IMR-90 (cell line): ENCODE results near the gene NIPAL4. TPM values are rescaled to one million over a fixed set of nuclear protein-coding genes. Genes with fewer than 3 reads are reported as not detected.

Experiments used
- ATAC-seq: fragments of 200-7000 bp; cut with Tn5 transposase; 2 replicates; pipeline ENCODE4 v1.9.1; 2020; ENCODE audit warnings: low read depth, mild to moderate bottlenecking, moderate library complexity
- BruUV-seq: library from RNA; stranded (reverse); fragments of 400-500 nt; replicated peaks from 2 replicates; lab custom pipeline; 2021; lab: Mats Ljungman, UMichigan
- CTCF ChIA-PET: fragments of 300-600 bp; formaldehyde crosslinking; extraction: SDS; loops from one replicate; lab custom pipeline; 2021; ENCODE audit warnings: antibody characterized with exemption; lab: Yijun Ruan, JAX
- POLR2A ChIA-PET: fragments of 300-600 bp; sonication (Branson Sonifier 250); formaldehyde crosslinking; loops from one replicate; lab custom pipeline; 2022; ENCODE audit warnings: antibody characterized with exemption; ENCODE audit not compliant: unreplicated experiment; lab: Charles Lee
- DNase-seq: peaks from one replicate; pipeline ENCODE4 v3.0.0; 2013
- H2AFZ ChIP-seq: replicated peaks from 2 replicates; pipeline ENCODE3; 2013; ENCODE audit warnings: low read length, mild to moderate bottlenecking; ENCODE audit not compliant: poor library complexity
- H2AK5ac ChIP-seq: 2 replicates; pipeline ENCODE4 v1.6.1; 2013; ENCODE audit warnings: low read depth, low read length, inconsistent platforms
- H2AK9ac ChIP-seq: replicated peaks from 2 replicates; pipeline ENCODE3; 2013; ENCODE audit warnings: mild to moderate bottlenecking, low read depth, low read length, moderate library complexity; ENCODE audit not compliant: poor library complexity
- H2BK120ac ChIP-seq: 2 replicates; pipeline ENCODE4 v1.6.1; 2013; ENCODE audit warnings: low read depth, low read length, inconsistent platforms
- H2BK15ac ChIP-seq: 3 replicates; pipeline ENCODE4 v1.6.1; 2013; ENCODE audit warnings: low read depth, low read length, inconsistent platforms
- H2BK20ac ChIP-seq: 2 replicates; pipeline ENCODE4 v1.6.1; 2013; ENCODE audit warnings: low read depth, mild to moderate bottlenecking, inconsistent platforms, low read length, moderate library complexity
- H2BK5ac ChIP-seq: 2 replicates; pipeline ENCODE4 v1.6.1; 2013; ENCODE audit warnings: mild to moderate bottlenecking, low read depth, low read length, inconsistent platforms; ENCODE audit not compliant: poor library complexity, severe bottlenecking
- H3K14ac ChIP-seq: replicated peaks from 2 replicates; pipeline ENCODE4 v1.6.1; 2013; ENCODE audit warnings: low read depth, low read length, inconsistent platforms
- H3K18ac ChIP-seq: 2 replicates; pipeline ENCODE4 v1.6.1; 2013; ENCODE audit warnings: low read depth, low read length, control low read depth
- H3K23ac ChIP-seq: 2 replicates; pipeline ENCODE4 v1.6.1; 2013; ENCODE audit warnings: low read depth, low read length, inconsistent platforms
- H3K27ac ChIP-seq: 2 replicates; pipeline ENCODE4 v1.5.1; 2013; ENCODE audit warnings: mild to moderate bottlenecking, control low read depth, low read length; ENCODE audit not compliant: insufficient read depth
- H3K27me3 ChIP-seq: 2 replicates; pipeline ENCODE4 v1.6.1; 2013; ENCODE audit warnings: low read length; ENCODE audit not compliant: control insufficient read depth, insufficient read depth
- H3K36me3 ChIP-seq: 2 replicates; pipeline ENCODE4 v1.6.1; 2013; ENCODE audit warnings: low read length, mixed read lengths; ENCODE audit not compliant: control insufficient read depth, insufficient read depth
- H3K4ac ChIP-seq: 2 replicates; pipeline ENCODE4 v1.6.1; 2013; ENCODE audit warnings: low read depth, low read length, inconsistent platforms
- H3K4me1 ChIP-seq: 2 replicates; pipeline ENCODE4 v1.6.1; 2013; ENCODE audit warnings: low read length, mixed read lengths; ENCODE audit not compliant: control insufficient read depth, insufficient read depth
- H3K4me2 ChIP-seq: 2 replicates; pipeline ENCODE4 v1.6.1; 2013; ENCODE audit warnings: low read depth, mild to moderate bottlenecking, control low read depth, low read length, moderate library complexity
- H3K4me3 ChIP-seq: 2 replicates; pipeline ENCODE4 v1.5.1; 2013; ENCODE audit warnings: low read depth, mild to moderate bottlenecking, control low read depth, low read length, moderate library complexity; ENCODE audit not compliant: insufficient read depth
- H3K56ac ChIP-seq: 2 replicates; pipeline ENCODE4 v1.6.1; 2013; ENCODE audit warnings: low read length, inconsistent platforms; ENCODE audit not compliant: insufficient read depth; ENCODE audit errors: extremely low read depth
- H3K79me1 ChIP-seq, 2 experiments: 2 replicates each; pipeline ENCODE4 v1.6.1; 2013; ENCODE audit warnings: low read length in 2 of 2, inconsistent platforms in 1 of 2, low read depth in 1 of 2
- H3K9ac ChIP-seq: 2 replicates; pipeline ENCODE4 v1.6.1; 2013; ENCODE audit warnings: low read depth, low read length, control low read depth
- H3K9me1 ChIP-seq: 2 replicates; pipeline ENCODE4 v1.6.1; 2013; ENCODE audit warnings: low read length, inconsistent platforms; ENCODE audit not compliant: insufficient read depth
- H3K9me3 ChIP-seq: 2 replicates; pipeline ENCODE4 v1.6.1; 2013; ENCODE audit warnings: low read length; ENCODE audit not compliant: control insufficient read depth, insufficient read depth
- H4K20me1 ChIP-seq: 2 replicates; pipeline ENCODE4 v1.6.1; 2013; ENCODE audit warnings: low read length, inconsistent platforms; ENCODE audit not compliant: insufficient read depth
- H4K5ac ChIP-seq: 2 replicates; pipeline ENCODE4 v1.6.1; 2013; ENCODE audit warnings: mild to moderate bottlenecking, low read depth, low read length, control low read depth
- H4K8ac ChIP-seq, 2 experiments: 2 replicates each; pipeline ENCODE4 v1.6.1; 2013; ENCODE audit warnings: low read depth in 2 of 2, low read length in 2 of 2, control low read depth in 1 of 2, inconsistent platforms in 1 of 2
- H4K91ac ChIP-seq: 2 replicates; pipeline ENCODE4 v1.6.1; 2013; ENCODE audit warnings: low read depth, low read length, inconsistent platforms; ENCODE audit not compliant: insufficient read depth
- BHLHE40 ChIP-seq: fragments of 150-350 bp; IDR thresholded peaks from 2 replicates; pipeline ENCODE4 v1.6.1; 2016; ENCODE audit warnings: mild to moderate bottlenecking, low read depth, low read length
- MAZ ChIP-seq: IDR thresholded peaks from 2 replicates; pipeline ENCODE4 v1.6.1; 2012; ENCODE audit warnings: low read depth, mild to moderate bottlenecking, low read length, improper control_type of control experiment, moderate library complexity, borderline replicate concordance
- RFX5 ChIP-seq: IDR thresholded peaks from 2 replicates; pipeline ENCODE4 v1.8.0; 2012; ENCODE audit warnings: low read depth, mild to moderate bottlenecking, low read length, moderate library complexity
- WGBS, 2 experiments: methylation state at CpG; one replicate each; pipeline versions ENCODE4 v1.1.5 to v1.1.7; 2013; ENCODE audit warnings: missing lambda C conversion rate in 2 of 2; ENCODE audit not compliant: insufficient read length in 1 of 2; ENCODE audit errors: extremely low coverage in 2 of 2; 5-methylcytosine and 5-hydroxymethylcytosine counted together
- dilution Hi-C: fragments of 300-500 bp; cut with HindIII; formaldehyde crosslinking; loops from one replicate; pipeline ENCODE4 v1.14.3; 2018; ENCODE audit warnings: low sequenced_read_pairs; ENCODE audit not compliant: unreplicated experiment
- in situ Hi-C: fragments of 300-500 bp; cut with MboI; formaldehyde crosslinking; loops from 3 replicates; pipeline ENCODE4 v1.14.3; 2019; ENCODE audit warnings: low sequenced_read_pairs, inconsistent platforms, mixed read lengths
- intact Hi-C: fragments of 100-400 bp; cut with micrococcal nuclease; formaldehyde crosslinking; loops from 2 replicates; pipeline ENCODE4 v1.10.0; 2022
- polyA plus RNA-seq, 3 experiments: library from polyadenylated mRNA; depleted of rRNA; stranded (reverse); fragments of >200 nt; gene quantifications; 2 replicates each; pipeline ENCODE4 v1.2.3, GENCODE V29; 2012; ENCODE audit warnings: low replicate concordance in 1 of 3
- total RNA-seq: library from RNA; depleted of rRNA; stranded (reverse); fragments of >200 nt; gene quantifications from 2 replicates; pipeline ENCODE4 v1.2.3, GENCODE V29; 2012

NIPAL4 gene
- total and polyA plus RNA-seq, 2 of the 4 experiments (the other 2 are of a cell fraction) = 0.18 to 0.39 TPM

DNA sequence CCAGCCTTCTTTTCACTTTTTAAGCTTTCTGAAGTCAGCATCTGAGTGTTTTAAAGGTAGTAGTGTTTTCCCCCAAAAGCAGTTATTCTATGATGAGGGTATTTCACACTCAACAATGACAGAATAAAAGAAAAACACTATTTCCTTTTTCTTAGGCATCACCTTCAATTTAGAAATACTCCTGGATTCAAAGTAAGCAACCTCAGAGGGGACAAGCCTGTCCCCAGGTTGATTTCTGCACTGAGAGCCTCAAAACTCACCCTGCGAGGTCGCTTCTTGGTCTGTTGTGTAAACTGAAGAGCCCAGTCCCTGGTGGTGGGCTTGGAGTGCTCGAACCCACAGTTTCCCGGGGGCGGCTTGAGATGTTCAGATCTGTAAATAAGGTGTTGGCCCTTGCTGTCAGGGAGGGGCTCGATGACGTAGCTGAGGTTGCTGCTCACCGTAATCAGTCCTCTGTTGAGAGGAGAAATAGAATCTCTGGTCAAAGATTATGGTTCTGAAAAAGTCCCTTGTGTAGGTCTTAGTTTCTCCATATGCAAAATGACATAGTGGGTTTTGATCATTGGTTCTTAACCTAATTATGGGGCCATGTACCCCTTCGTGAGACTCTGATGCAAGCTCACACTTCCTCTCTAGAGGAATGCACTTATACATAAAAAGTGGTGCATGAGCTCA, 59.7 kb downstream of the NIPAL4 start:
- Histone ChIP-seq H4K5ac (no peak overlapping the region), H2AFZ (no peak overlapping the region), H3K9ac (no peak overlapping the region), H4K91ac (no peak overlapping the region), H3K4ac (no peak overlapping the region), H3K27me3 (no peaks in the 10 kb centered on the region), H2AK9ac (no peak overlapping the region), H3K18ac (no peak overlapping the region), H2BK5ac (no peak overlapping the region), H3K27ac (no peak overlapping the region), H2AK5ac (no peak overlapping the region), H3K56ac (no peak overlapping the region), H2BK20ac (no peak overlapping the region), H2BK15ac (no peak overlapping the region), H3K9me3 (no peaks in the 10 kb centered on the region), H3K4me3 (no peak overlapping the region), H3K4me1 (peaks cover 31% of the 10 kb centered on the region), H4K8ac (no peak overlapping the region), H2BK120ac (no peak overlapping the region), H3K36me3 (peaks cover 9% of the 10 kb centered on the region), H3K14ac (no peak overlapping the region), H3K4me2 (no peak overlapping the region), H3K23ac (no peak overlapping the region), H3K79me1 (peaks cover 24 to 84% of the 10 kb centered on the region in 2 experiments), H3K9me1 (peaks cover 32% of the 10 kb centered on the region), H4K20me1 (peaks cover 21% of the 10 kb centered on the region; the same call in 1 of the 2 replicates)
- CTCF ChIA-PET = no interaction called here
- dilution Hi-C loops (no loop called here), in situ Hi-C loops (no loop called here), intact Hi-C loops (loop anchor here (5.0 kb wide), 1 partner anchor 213 kb away; the partner anchor contains the start of gene THG1L)
- TF ChIP-seq RFX5 = no peak
- no peak for TF ChIP-seq BHLHE40
- TF ChIP-seq MAZ = no peak
- no TSS peak for BruUV-seq
- ATAC-seq (no peak), DNase-seq (no peak)
- no CpG with 5 or more reads among the region's 9 CpGs for WGBS, 2 experiments
- POLR2A ChIA-PET = no interaction called here
